Measurements from ENCODE around the gene NAV3. TPM values are rescaled to one million over a fixed set of nuclear protein-coding genes. Genes with fewer than 3 reads are reported as not detected.

Gene NAV3
- total and polyA plus RNA-seq, 7 donors = 0.47 to 4.2 (median 2.2) TPM

GRCh38 chr12:78002878-78003277 is 172.2 kb downstream of the NAV3 start:
- 57 to 69% (median 58%) methylated on average over 1 of the region's 1 CpG for WGBS, 3 donors
- no peaks in the 10 kb centered on the region for H3K27me3 ChIP-seq (ENCODE audit: insufficient read depth in 3 of 3, low read length in 2 of 3)
- intact Hi-C loops (cut with DNase I) = no loop called here
- DNase-seq (no peak), ATAC-seq (no peak)
- no peak overlapping the region for H3K27ac ChIP-seq
- TF ChIP-seq CTCF (IDR thresholded peaks at IDR 0.05) = no peak
- no peaks in the 10 kb centered on the region for H3K4me1 ChIP-seq
- H3K4me3 ChIP-seq = no peak overlapping the region
- H3K9me3 ChIP-seq = no peaks in the 10 kb centered on the region
- H3K36me3 ChIP-seq (ENCODE audit: insufficient read depth in 1 of 2, low read depth in 1 of 2) = no peaks in the 10 kb centered on the region

GRCh38 chr12:78004249-78005093 is 173.8 kb downstream of the NAV3 start:
- Histone ChIP-seq H3K9me3 (no peaks in the 10 kb centered on the region), H3K27me3 (ENCODE audit: insufficient read depth in 3 of 3, low read length in 2 of 3) (no peaks in the 10 kb centered on the region), H3K4me1 (no peaks in the 10 kb centered on the region), H3K4me3 (no peak overlapping the region), H3K27ac (no peak overlapping the region), H3K36me3 (ENCODE audit: insufficient read depth in 1 of 2, low read depth in 1 of 2) (no peaks in the 10 kb centered on the region)
- no peak for TF ChIP-seq CTCF (IDR thresholded peaks at IDR 0.05)
- ATAC-seq = no peak
- no peak for DNase-seq
- intact Hi-C loops (cut with DNase I) = no loop called here
- WGBS, 3 donors = 78 to 87% (median 85%) methylated on average over 3 of the region's 3 CpGs

GRCh38 chr12:78005094-78005492 is 174.4 kb downstream of the NAV3 start:
- H3K9me3 ChIP-seq = no peaks in the 10 kb centered on the region
- no peak for TF ChIP-seq CTCF (IDR thresholded peaks at IDR 0.05)
- 84 to 94% (median 84%) methylated on average over 3 of the region's 3 CpGs for WGBS, 3 donors
- H3K4me1 ChIP-seq = no peaks in the 10 kb centered on the region
- no peaks in the 10 kb centered on the region for H3K36me3 ChIP-seq (ENCODE audit: insufficient read depth in 1 of 2, low read depth in 1 of 2)
- no peak overlapping the region for H3K4me3 ChIP-seq
- intact Hi-C loops (cut with DNase I) = no loop called here
- no peaks in the 10 kb centered on the region for H3K27me3 ChIP-seq (ENCODE audit: insufficient read depth in 3 of 3, low read length in 2 of 3)
- H3K27ac ChIP-seq = no peak overlapping the region
- DNase-seq = no peak
- no peak for ATAC-seq

DNA sequence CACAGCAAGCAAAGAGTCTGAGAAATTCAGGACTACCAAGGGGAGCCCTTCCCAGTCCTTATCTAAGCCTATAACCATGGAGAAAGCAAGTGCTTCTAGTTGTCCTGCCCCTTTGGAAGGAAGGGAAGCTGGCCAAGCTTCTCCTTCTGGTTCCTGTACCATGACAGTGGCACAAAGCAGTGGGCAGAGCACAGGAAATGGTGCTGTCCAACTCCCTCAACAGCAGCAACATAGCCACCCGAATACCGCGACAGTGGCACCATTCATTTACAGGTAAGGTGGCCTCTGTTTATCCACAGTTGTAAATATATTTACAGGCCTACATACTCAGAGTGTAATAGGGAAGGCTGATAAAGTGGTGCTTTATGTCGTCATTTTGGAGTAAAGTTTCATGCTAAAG is 176.5 kb downstream of the NAV3 start:
- Histone ChIP-seq H3K9me3 (no peaks in the 10 kb centered on the region), H3K27me3 (ENCODE audit: insufficient read depth in 3 of 3, low read length in 2 of 3) (no peaks in the 10 kb centered on the region), H3K4me3 (no peak overlapping the region), H3K4me1 (no peaks in the 10 kb centered on the region), H3K27ac (no peak overlapping the region), H3K36me3 (ENCODE audit: insufficient read depth in 1 of 2, low read depth in 1 of 2) (no peaks in the 10 kb centered on the region)
- no peak for TF ChIP-seq CTCF (IDR thresholded peaks at IDR 0.05)
- DNase-seq = no peak
- WGBS, 3 donors = 91 to 95% (median 93%) methylated on average over 4 of the region's 4 CpGs
- intact Hi-C loops (cut with DNase I) = no loop called here
- ATAC-seq = no peak

GRCh38 chr12:78009031-78009430 is 178.3 kb downstream of the NAV3 start:
- TF ChIP-seq CTCF (IDR thresholded peaks at IDR 0.05) = no peak
- no peak for ATAC-seq
- Histone ChIP-seq H3K27me3 (ENCODE audit: insufficient read depth in 3 of 3, low read length in 2 of 3) (no peaks in the 10 kb centered on the region), H3K27ac (no peak overlapping the region), H3K4me1 (no peaks in the 10 kb centered on the region), H3K9me3 (no peaks in the 10 kb centered on the region), H3K36me3 (ENCODE audit: insufficient read depth in 1 of 2, low read depth in 1 of 2) (no peaks in the 10 kb centered on the region), H3K4me3 (no peak overlapping the region)
- 85 to 95% (median 91%) methylated on average over 3 of the region's 3 CpGs for WGBS, 3 donors
- no peak for DNase-seq
- intact Hi-C loops (cut with DNase I) = no loop called here
